Activated CD4-positive, alpha-beta T cell treated with anti-CD3 and anti-CD28 coated beads, Interleukin-2, amount 10 ng/mL, durations not matched to agents 7 days and 5 days (primary cell): ENCODE measurements around the gene SPAG16. TPM values are rescaled to one million over a fixed set of nuclear protein-coding genes. Genes with fewer than 3 reads are reported as not detected.

ENCODE experiments used
- CTCF ChIA-PET: fragments of 350-600 bp; sonication (Branson Sonifier 250); formaldehyde crosslinking; loops from one replicate; lab custom pipeline; 2021; ENCODE audit warnings: antibody characterized with exemption; lab: Charles Lee
- POLR2A ChIA-PET: fragments of 350-600 bp; sonication (Branson Sonifier 250); formaldehyde crosslinking; loops from one replicate; lab custom pipeline; 2021; ENCODE audit warnings: antibody characterized with exemption; lab: Charles Lee
- DNase-seq: peaks from one replicate; pipeline ENCODE4 v3.0.0-alpha.2; 2020
- H3K27ac Mint-ChIP-seq: one replicate; pipeline ENCODE4 v1.8.0; 2021; ENCODE audit warnings: mild to moderate bottlenecking, moderate library complexity, mixed read lengths
- H3K27me3 Mint-ChIP-seq: one replicate; pipeline ENCODE4 v1.8.0; 2021; ENCODE audit warnings: mixed read lengths
- H3K36me3 Mint-ChIP-seq: one replicate; pipeline ENCODE4 v1.8.0; 2021; ENCODE audit warnings: low read depth, mixed read lengths
- H3K4me1 Mint-ChIP-seq: one replicate; pipeline ENCODE4 v1.8.0; 2021; ENCODE audit warnings: mixed read lengths
- H3K4me3 Mint-ChIP-seq: one replicate; pipeline ENCODE4 v1.8.0; 2021; ENCODE audit warnings: mild to moderate bottlenecking, moderate library complexity, mixed read lengths
- H3K9me3 Mint-ChIP-seq: one replicate; pipeline ENCODE4 v1.8.0; 2021; ENCODE audit warnings: mixed read lengths
- total RNA-seq, 2 experiments: library from RNA; stranded (reverse); gene quantifications; one replicate each; pipeline ENCODE4 v1.2.3, GENCODE V29; 2021

SPAG16 gene
- total RNA-seq, 2 experiments from 2014 or later = 10.6 to 10.7 TPM

- DNase-seq = no peak
- Mint-ChIP-seq H3K4me3 (no peak overlapping the region), H3K9me3 (no peaks in the 10 kb centered on the region), H3K27me3 (no peaks in the 10 kb centered on the region), H3K27ac (no peak overlapping the region), H3K4me1 (no peaks in the 10 kb centered on the region), H3K36me3 (no peaks in the 10 kb centered on the region)
- ChIA-PET CTCF (no interaction called here), POLR2A (no interaction called here)
Observed at GRCh38 chr2:214079032-214079431, 794.8 kb downstream of the SPAG16 start.

DNA sequence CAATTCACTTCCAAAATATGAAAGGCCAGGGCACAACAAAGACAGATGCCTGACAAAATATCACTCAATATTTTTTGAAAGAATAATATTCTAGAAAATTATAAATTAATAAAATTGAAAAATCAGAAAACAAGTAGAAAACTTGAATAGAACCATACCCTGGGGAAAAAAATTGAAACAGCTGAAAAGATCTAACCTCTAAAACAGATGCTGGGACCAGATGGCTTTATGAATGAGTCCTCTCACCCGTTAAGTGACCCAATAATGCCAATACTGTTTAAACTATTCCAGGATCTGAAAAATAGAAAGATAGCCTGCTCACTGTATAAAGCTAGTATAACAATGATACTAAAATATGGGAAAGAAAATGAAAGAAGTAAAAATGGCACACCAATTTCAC, 804.3 kb downstream of the SPAG16 start:
- no peaks in the 10 kb centered on the region for H3K36me3 Mint-ChIP-seq
- no peak for DNase-seq
- H3K9me3 Mint-ChIP-seq = no peaks in the 10 kb centered on the region
- H3K27me3 Mint-ChIP-seq = no peaks in the 10 kb centered on the region
- no peak overlapping the region for H3K4me3 Mint-ChIP-seq
- H3K4me1 Mint-ChIP-seq = no peaks in the 10 kb centered on the region
- CTCF ChIA-PET = no interaction called here
- POLR2A ChIA-PET = no interaction called here
- H3K27ac Mint-ChIP-seq = no peak overlapping the region

GRCh38 chr2:214096208-214096715, 812.0 kb downstream of the SPAG16 start:
- Mint-ChIP-seq H3K9me3 (no peaks in the 10 kb centered on the region), H3K36me3 (no peaks in the 10 kb centered on the region), H3K4me1 (no peaks in the 10 kb centered on the region), H3K27me3 (no peaks in the 10 kb centered on the region), H3K4me3 (no peak overlapping the region), H3K27ac (no peak overlapping the region)
- no peak for DNase-seq
- ChIA-PET POLR2A (no interaction called here), CTCF (no interaction called here)

- Mint-ChIP-seq H3K4me3 (no peak overlapping the region), H3K27me3 (no peaks in the 10 kb centered on the region), H3K9me3 (no peaks in the 10 kb centered on the region), H3K36me3 (no peaks in the 10 kb centered on the region), H3K27ac (no peak overlapping the region), H3K4me1 (no peaks in the 10 kb centered on the region)
- DNase-seq = no peak
- ChIA-PET POLR2A (no interaction called here), CTCF (no interaction called here)
Observed at GRCh38 chr2:214098811-214099210, 814.5 kb downstream of the SPAG16 start.

DNA sequence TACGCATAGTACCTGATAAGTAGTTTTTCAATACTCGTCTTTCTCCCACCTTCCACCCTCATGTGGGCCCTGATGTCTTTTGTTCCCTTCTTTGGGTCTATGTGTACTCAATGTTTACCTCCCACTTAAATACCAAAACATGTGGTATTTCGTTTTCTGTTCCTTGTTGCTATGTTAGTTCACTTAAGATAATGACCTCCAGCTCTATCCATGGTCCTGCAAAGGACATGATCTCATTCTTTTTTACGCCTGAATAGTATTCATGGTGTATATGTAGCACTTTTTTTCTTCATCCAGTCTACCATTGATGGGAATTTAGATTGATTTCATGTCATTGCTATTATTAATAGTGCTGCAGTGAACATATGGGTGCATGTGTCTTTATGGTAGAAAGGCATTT, 816.2 kb downstream of the SPAG16 start:
- Mint-ChIP-seq H3K27ac (no peak overlapping the region), H3K27me3 (no peaks in the 10 kb centered on the region), H3K4me3 (no peak overlapping the region), H3K4me1 (no peaks in the 10 kb centered on the region), H3K36me3 (no peaks in the 10 kb centered on the region), H3K9me3 (no peaks in the 10 kb centered on the region)
- CTCF ChIA-PET = no interaction called here
- DNase-seq = no peak
- POLR2A ChIA-PET = no interaction called here

- no peaks in the 10 kb centered on the region for H3K36me3 Mint-ChIP-seq
- CTCF ChIA-PET = interaction anchor here (0.9 kb wide), 1 partner anchor 18 kb away, joined by 3 read pairs; no protein-coding TSS in a partner anchor
Observed at GRCh38 chr2:214103276-214104001, 819.2 kb downstream of the SPAG16 start.

GRCh38 chr2:214104219-214104618, 820.0 kb downstream of the SPAG16 start:
- Mint-ChIP-seq H3K9me3 (no peaks in the 10 kb centered on the region), H3K4me1 (no peaks in the 10 kb centered on the region), H3K4me3 (no peak overlapping the region), H3K27me3 (no peaks in the 10 kb centered on the region), H3K36me3 (no peaks in the 10 kb centered on the region), H3K27ac (no peak overlapping the region)
- CTCF ChIA-PET = interaction anchor here (0.9 kb wide), 1 partner anchor 19 kb away, joined by 3 read pairs; no protein-coding TSS in a partner anchor
- no peak for DNase-seq
- POLR2A ChIA-PET = no interaction called here

More at GRCh38 chr2:214103276-214104001, 819.2 kb downstream of the SPAG16 start:
- Mint-ChIP-seq H3K4me3 (no peak overlapping the region), H3K4me1 (no peaks in the 10 kb centered on the region), H3K27me3 (no peaks in the 10 kb centered on the region), H3K27ac (no peak overlapping the region), H3K9me3 (no peaks in the 10 kb centered on the region)
- POLR2A ChIA-PET = no interaction called here
- no peak for DNase-seq

DNA sequence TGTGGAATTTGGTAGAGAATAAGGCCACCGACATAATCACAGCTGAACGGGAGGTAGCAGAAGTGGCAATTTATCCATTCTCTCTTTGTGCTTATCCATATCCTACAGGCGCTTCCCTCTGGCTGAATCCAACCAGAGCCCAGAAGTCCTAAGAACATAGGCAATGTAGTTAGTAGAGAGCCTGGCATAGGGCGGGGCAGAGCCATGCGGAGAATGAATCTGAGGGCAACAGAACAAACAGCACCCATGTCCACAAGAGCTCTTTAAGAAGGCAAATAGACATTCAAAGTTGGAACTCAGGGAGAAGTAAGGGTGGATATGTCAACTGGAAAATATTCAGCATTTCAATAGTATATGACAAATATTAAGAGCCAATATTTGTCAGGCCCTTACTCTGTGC, 820.7 kb downstream of the SPAG16 start:
- Mint-ChIP-seq H3K9me3 (no peaks in the 10 kb centered on the region), H3K4me1 (no peaks in the 10 kb centered on the region), H3K4me3 (no peak overlapping the region), H3K27me3 (no peaks in the 10 kb centered on the region), H3K36me3 (no peaks in the 10 kb centered on the region), H3K27ac (no peak overlapping the region)
- DNase-seq = no peak
- ChIA-PET CTCF (no interaction called here), POLR2A (no interaction called here)

DNA sequence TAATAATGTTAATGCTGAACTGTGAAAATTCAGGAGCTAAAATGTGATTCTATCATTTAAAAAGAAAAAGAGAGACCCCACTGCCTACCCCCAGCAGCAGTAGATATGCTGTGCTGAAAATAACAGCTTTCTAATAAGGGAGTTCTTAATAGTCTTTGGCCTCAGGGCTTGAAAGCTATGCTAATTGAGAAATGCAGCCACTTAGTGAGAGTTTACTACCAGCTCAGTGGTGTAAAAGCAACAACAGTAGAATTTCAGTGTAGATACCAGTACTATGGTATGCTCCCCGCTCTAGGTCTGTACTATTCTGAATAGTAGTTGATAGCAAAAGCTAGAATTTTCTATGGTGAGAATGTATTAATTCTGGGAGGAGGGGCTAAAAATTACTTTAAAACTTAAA, 823.5 kb downstream of the SPAG16 start:
- no peaks in the 10 kb centered on the region for H3K36me3 Mint-ChIP-seq
- no peak overlapping the region for H3K4me3 Mint-ChIP-seq
- ChIA-PET POLR2A (no interaction called here), CTCF (interaction anchor here (1.4 kb wide), 1 partner anchor 36 kb away, joined by 3 read pairs; no protein-coding TSS in a partner anchor)
- no peaks in the 10 kb centered on the region for H3K4me1 Mint-ChIP-seq
- no peaks in the 10 kb centered on the region for H3K27me3 Mint-ChIP-seq
- no peak overlapping the region for H3K27ac Mint-ChIP-seq
- no peak for DNase-seq
- H3K9me3 Mint-ChIP-seq = no peaks in the 10 kb centered on the region

- POLR2A ChIA-PET = no interaction called here
- no peak for DNase-seq
- CTCF ChIA-PET = interaction anchor here (1.4 kb wide), 1 partner anchor 35 kb away, joined by 3 read pairs; no protein-coding TSS in a partner anchor
Observed at GRCh38 chr2:214108598-214108997, 824.3 kb downstream of the SPAG16 start.

GRCh38 chr2:214117054-214117453, 832.8 kb downstream of the SPAG16 start:
- no peaks in the 10 kb centered on the region for H3K27me3 Mint-ChIP-seq
- H3K9me3 Mint-ChIP-seq = peaks cover 8% of the 10 kb centered on the region
- ChIA-PET CTCF (no interaction called here), POLR2A (no interaction called here)
- no peak overlapping the region for H3K27ac Mint-ChIP-seq
- no peak overlapping the region for H3K4me3 Mint-ChIP-seq
- no peak for DNase-seq
- no peaks in the 10 kb centered on the region for H3K36me3 Mint-ChIP-seq
- no peaks in the 10 kb centered on the region for H3K4me1 Mint-ChIP-seq

More at GRCh38 chr2:214108598-214108997, 824.3 kb downstream of the SPAG16 start:
- Mint-ChIP-seq H3K4me3 (no peak overlapping the region), H3K4me1 (no peaks in the 10 kb centered on the region), H3K36me3 (no peaks in the 10 kb centered on the region), H3K27me3 (no peaks in the 10 kb centered on the region), H3K9me3 (no peaks in the 10 kb centered on the region), H3K27ac (no peak overlapping the region)

- CTCF ChIA-PET = no interaction called here
- no peaks in the 10 kb centered on the region for H3K27me3 Mint-ChIP-seq
- DNase-seq = no peak
- no peaks in the 10 kb centered on the region for H3K9me3 Mint-ChIP-seq
- H3K4me1 Mint-ChIP-seq = no peaks in the 10 kb centered on the region
- POLR2A ChIA-PET = no interaction called here
- no peaks in the 10 kb centered on the region for H3K36me3 Mint-ChIP-seq
- no peak overlapping the region for H3K4me3 Mint-ChIP-seq
- H3K27ac Mint-ChIP-seq = no peak overlapping the region
Observed at GRCh38 chr2:214126135-214126534, 841.9 kb downstream of the SPAG16 start.

DNA sequence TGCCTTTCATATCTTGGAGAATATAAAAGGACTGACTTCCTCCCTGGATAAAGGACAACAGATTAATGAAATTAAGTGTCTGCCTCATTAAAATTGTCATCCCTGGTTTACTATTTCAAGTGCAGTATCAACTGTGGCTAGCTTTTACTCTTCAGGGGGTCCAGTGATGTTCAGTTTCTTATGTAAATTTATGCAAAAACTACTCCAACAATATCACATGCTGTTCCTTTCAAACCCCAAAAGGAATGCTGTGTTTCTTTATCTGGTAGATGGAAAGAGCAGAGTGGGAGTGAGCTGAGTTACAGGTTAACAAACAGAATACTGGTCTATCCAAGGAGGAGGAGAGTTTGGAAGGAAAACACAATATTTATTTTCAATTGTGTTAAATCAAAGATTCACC, 842.9 kb downstream of the SPAG16 start:
- Mint-ChIP-seq H3K9me3 (no peaks in the 10 kb centered on the region), H3K4me1 (no peaks in the 10 kb centered on the region), H3K4me3 (no peak overlapping the region), H3K27ac (no peak overlapping the region), H3K36me3 (no peaks in the 10 kb centered on the region), H3K27me3 (no peaks in the 10 kb centered on the region)
- ChIA-PET POLR2A (no interaction called here), CTCF (no interaction called here)
- DNase-seq = no peak
